Measurements from ENCODE around the gene MPHOSPH9.

GRCh38 chr12:123107926-123108681, 124.8 kb downstream of the MPHOSPH9 start:
- TF ChIP-seq, protein P1, sequence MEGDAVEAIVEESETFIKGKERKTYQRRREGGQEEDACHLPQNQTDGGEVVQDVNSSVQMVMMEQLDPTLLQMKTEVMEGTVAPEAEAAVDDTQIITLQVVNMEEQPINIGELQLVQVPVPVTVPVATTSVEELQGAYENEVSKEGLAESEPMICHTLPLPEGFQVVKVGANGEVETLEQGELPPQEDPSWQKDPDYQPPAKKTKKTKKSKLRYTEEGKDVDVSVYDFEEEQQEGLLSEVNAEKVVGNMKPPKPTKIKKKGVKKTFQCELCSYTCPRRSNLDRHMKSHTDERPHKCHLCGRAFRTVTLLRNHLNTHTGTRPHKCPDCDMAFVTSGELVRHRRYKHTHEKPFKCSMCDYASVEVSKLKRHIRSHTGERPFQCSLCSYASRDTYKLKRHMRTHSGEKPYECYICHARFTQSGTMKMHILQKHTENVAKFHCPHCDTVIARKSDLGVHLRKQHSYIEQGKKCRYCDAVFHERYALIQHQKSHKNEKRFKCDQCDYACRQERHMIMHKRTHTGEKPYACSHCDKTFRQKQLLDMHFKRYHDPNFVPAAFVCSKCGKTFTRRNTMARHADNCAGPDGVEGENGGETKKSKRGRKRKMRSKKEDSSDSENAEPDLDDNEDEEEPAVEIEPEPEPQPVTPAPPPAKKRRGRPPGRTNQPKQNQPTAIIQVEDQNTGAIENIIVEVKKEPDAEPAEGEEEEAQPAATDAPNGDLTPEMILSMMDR (IDR thresholded peaks at IDR 0.05) = no peak
- no peak for TF ChIP-seq POLR2A (IDR thresholded peaks at IDR 0.05)

Measured in uterus (tissue), 2 donors.